Neural crest cell (in vitro differentiated cells): ENCODE data around the gene STK4. TPM values are rescaled to one million over a fixed set of nuclear protein-coding genes. Genes with fewer than 3 reads are reported as not detected.
A peak's percentile ranks its signal among the peaks of the same experiment; 100 is the strongest.

Experiments
- DNase-seq: peaks from one replicate; pipeline ENCODE4 v3.0.0; 2021; ENCODE audit warnings: low read depth, mixed read lengths, low spot score
- H3K27ac Mint-ChIP-seq: one replicate; pipeline ENCODE4 v1.8.0; 2021; ENCODE audit warnings: mild to moderate bottlenecking, mixed read lengths; ENCODE audit not compliant: unreplicated experiment
- H3K27me3 Mint-ChIP-seq: 2 replicates; pipeline ENCODE4 v1.8.0; 2021; ENCODE audit warnings: low read depth, mild to moderate bottlenecking, mixed read lengths
- H3K36me3 Mint-ChIP-seq: 2 replicates; pipeline ENCODE4 v1.8.0; 2021; ENCODE audit warnings: low read depth, mild to moderate bottlenecking, mixed read lengths
- H3K4me1 Mint-ChIP-seq: 2 replicates; pipeline ENCODE4 v1.8.0; 2021; ENCODE audit warnings: mixed read lengths
- H3K4me3 Mint-ChIP-seq: one replicate; pipeline ENCODE4 v1.8.0; 2021; ENCODE audit warnings: mild to moderate bottlenecking, mixed read lengths
- H3K9me3 Mint-ChIP-seq: 2 replicates; pipeline ENCODE4 v1.8.0; 2021; ENCODE audit warnings: mixed read lengths
- total RNA-seq: library from RNA; stranded (reverse); gene quantifications from 2 replicates; pipeline ENCODE4 v1.2.1, GENCODE V29; 2021
- TF ChIP-seq, protein P1 (sequence below): fragments of 200-600 bp; sonication (generic); conservative IDR thresholded peaks from 2 replicates; pipeline ENCODE4 v1.5.0; 2021; ENCODE audit warnings: antibody characterized with exemption, mild to moderate bottlenecking

STK4 gene
- total RNA-seq, 1 donor from 2014 or later: 41.2 TPM

DNA sequence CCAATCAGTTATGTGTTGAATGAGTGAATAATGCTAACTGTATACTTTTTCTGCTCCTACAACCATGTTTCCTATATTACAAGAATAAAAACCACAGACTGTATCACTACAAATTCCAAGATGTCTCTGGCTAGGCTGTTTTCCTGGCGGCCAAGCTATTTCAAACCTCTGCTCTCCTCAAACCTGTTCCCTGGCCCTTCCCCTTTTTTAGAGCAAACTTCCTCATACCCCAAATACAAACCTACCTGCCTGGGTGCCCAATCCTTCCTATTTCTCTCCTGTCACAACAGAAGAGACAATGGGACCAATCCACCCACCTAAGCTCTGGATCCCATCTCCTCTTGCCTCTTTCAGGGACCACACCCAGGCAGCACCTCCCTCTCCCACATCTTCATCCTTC lies 13.6 kb upstream of the STK4 start:
- no peaks in the 10 kb centered on the region for H3K27me3 Mint-ChIP-seq
- H3K36me3 Mint-ChIP-seq: peaks cover 16% of the 10 kb centered on the region
- no peak overlapping the region for H3K4me3 Mint-ChIP-seq
- H3K27ac Mint-ChIP-seq: no peak overlapping the region
- H3K4me1 Mint-ChIP-seq: no peaks in the 10 kb centered on the region
- TF ChIP-seq, protein P1, sequence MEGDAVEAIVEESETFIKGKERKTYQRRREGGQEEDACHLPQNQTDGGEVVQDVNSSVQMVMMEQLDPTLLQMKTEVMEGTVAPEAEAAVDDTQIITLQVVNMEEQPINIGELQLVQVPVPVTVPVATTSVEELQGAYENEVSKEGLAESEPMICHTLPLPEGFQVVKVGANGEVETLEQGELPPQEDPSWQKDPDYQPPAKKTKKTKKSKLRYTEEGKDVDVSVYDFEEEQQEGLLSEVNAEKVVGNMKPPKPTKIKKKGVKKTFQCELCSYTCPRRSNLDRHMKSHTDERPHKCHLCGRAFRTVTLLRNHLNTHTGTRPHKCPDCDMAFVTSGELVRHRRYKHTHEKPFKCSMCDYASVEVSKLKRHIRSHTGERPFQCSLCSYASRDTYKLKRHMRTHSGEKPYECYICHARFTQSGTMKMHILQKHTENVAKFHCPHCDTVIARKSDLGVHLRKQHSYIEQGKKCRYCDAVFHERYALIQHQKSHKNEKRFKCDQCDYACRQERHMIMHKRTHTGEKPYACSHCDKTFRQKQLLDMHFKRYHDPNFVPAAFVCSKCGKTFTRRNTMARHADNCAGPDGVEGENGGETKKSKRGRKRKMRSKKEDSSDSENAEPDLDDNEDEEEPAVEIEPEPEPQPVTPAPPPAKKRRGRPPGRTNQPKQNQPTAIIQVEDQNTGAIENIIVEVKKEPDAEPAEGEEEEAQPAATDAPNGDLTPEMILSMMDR: no peak
- no peak for DNase-seq
- no peaks in the 10 kb centered on the region for H3K9me3 Mint-ChIP-seq

DNA sequence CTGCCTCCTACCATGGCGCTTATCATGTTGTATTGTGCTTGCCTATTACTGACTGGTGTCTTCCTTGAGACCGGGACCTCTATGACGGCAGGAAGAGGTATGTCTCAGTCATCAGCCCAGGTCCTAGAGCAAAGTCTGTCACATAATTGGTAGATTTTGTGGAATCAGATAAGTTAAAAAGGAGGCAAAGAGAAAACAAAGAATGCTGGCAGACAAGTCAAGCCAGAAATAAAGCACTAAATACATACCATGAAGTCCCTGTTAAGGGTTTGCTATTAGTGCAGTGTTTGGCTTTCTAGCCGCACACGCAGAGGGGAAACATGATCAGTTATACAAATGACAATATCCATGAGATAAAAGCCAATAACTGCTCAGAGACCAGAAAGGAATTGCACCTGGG lies 12.1 kb upstream of the STK4 start:
- H3K27me3 Mint-ChIP-seq: no peaks in the 10 kb centered on the region
- H3K4me3 Mint-ChIP-seq: no peak overlapping the region
- H3K27ac Mint-ChIP-seq: peak overlapping the region; percentile 53
- H3K9me3 Mint-ChIP-seq: no peaks in the 10 kb centered on the region
- H3K36me3 Mint-ChIP-seq: peaks cover 18% of the 10 kb centered on the region
- no peak for DNase-seq
- TF ChIP-seq, protein P1: no peak
- H3K4me1 Mint-ChIP-seq: peaks cover 13% of the 10 kb centered on the region

DNA sequence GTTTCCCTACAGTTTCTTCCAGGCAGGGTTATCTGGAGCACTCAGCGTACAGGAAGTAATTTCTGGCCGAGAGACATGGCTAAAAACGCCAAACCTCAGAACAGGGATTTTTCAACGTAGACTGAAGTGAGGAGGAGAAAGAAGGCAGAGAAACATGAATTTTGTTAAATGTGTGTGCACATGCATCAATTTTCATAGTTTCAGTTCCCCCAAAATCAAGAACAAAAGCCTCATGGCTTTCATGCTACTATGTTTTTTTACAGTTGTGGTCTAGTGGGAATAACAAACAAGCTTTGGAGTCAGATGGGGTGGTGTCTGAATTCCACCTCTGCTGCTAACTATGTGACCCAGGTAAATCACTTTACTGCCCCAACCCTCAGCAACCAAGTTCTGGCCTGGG lies 11.0 kb upstream of the STK4 start:
- no peaks in the 10 kb centered on the region for H3K9me3 Mint-ChIP-seq
- DNase-seq: no peak
- H3K27me3 Mint-ChIP-seq: no peaks in the 10 kb centered on the region
- TF ChIP-seq, protein P1: no peak
- H3K36me3 Mint-ChIP-seq: peaks cover 14% of the 10 kb centered on the region
- peak overlapping the region; percentile 67 for H3K4me3 Mint-ChIP-seq
- peaks cover 20% of the 10 kb centered on the region for H3K4me1 Mint-ChIP-seq
- no peak overlapping the region for H3K27ac Mint-ChIP-seq

DNA sequence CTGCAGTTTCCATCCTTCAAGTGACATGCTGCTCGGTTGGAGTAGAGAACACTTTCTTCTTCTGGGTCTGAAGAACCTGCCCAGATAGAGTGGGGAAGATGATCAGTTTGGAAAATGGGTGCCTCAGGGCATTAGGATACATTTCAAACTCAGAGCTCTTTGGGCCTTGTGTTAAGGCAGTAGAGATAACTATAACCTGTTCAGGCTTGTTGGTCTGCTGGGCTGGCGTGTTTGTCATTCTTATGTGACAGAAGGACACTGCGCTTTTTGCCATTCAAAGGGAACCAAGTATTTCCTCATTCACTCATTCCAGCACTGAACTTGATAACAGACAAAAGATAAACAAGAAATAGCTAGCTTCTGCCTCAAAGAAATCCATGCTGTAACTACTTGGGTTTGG lies 9.9 kb upstream of the STK4 start:
- Mint-ChIP-seq H3K36me3 (peaks cover 13% of the 10 kb centered on the region), H3K27ac (no peak overlapping the region), H3K9me3 (no peaks in the 10 kb centered on the region), H3K27me3 (no peaks in the 10 kb centered on the region), H3K4me3 (peak overlapping the region; percentile 55), H3K4me1 (peaks cover 30% of the 10 kb centered on the region)
- TF ChIP-seq, protein P1: no peak
- no peak for DNase-seq

DNA sequence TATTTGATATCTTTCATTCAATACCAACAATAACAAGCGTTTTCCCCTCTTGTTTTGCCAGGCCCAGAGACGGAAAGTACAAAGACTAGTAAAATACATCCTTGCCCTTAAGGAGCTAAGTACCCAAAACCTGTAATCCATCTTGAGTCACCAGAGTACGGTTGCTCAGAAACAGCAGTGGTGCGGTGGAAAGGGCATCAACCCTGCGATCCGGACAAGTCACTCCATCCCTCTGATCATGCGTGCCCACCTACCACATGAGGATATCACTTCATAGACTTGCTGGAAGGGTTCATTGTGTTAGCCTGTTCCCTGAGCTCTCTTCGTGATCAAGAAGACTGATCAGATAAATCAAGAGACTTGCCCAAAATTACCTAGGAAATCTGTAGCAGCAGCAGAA lies 8.0 kb upstream of the STK4 start:
- TF ChIP-seq, protein P1: no peak
- Mint-ChIP-seq H3K36me3 (peaks cover 13% of the 10 kb centered on the region), H3K27me3 (no peaks in the 10 kb centered on the region), H3K9me3 (no peaks in the 10 kb centered on the region), H3K4me3 (peak overlapping the region; percentile 97), H3K27ac (no peak overlapping the region), H3K4me1 (peaks cover 35% of the 10 kb centered on the region)
- DNase-seq: no peak
